IPS DF 4.7 (cell line): ENCODE data around the gene SCUBE1.

ENCODE experiments used
- DNase-seq: peaks from one replicate; pipeline ENCODE4 v3.0.0-alpha.2; 2013; ENCODE audit warnings: low spot score; ENCODE audit errors: extremely low read depth

SCUBE1 gene

GRCh38 chr22:43201486-43202219 is 141.5 kb downstream of the SCUBE1 start:
- DNase-seq = no peak

DNA sequence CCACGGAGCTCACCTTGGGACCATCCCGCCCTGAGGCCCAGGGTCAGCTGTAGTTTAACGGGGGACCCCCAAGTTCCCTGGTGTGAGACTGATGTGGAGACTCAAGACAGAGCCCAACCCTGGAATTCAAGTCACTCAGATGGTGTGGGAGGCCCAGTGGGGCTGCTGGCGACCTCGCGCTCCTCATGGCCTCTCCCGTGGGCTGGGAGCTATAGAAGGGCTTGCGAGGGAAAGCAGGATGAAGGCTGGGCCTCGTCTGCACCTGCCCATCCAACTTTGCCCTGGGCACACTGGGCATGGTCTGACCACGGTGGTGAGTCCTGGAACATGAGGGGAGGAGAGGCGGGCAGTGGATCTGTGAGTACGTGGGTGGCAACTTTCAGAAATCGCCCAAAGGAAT is 142.6 kb downstream of the SCUBE1 start:
- DNase-seq = no peak

DNA sequence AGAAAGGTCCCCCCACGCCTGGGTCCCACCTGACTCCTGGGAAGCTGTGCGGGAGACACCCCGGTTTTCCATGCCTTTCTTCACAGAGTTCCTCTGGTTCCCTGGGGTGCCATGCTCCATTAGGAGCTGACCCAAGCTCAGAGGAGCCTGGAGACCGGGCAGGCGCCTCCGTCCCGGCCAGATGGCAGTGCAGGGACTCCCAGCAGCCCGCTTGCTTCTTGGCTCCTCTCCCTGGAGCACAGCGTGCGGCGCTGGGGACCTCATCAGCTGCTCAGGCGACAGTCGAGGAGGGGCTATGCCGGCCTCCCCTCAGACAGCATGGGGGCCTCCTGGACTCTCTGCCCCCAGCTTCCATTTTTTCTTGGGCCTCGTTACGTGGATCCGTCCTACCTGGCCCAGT is 143.1 kb downstream of the SCUBE1 start:
- DNase-seq = no peak

DNA sequence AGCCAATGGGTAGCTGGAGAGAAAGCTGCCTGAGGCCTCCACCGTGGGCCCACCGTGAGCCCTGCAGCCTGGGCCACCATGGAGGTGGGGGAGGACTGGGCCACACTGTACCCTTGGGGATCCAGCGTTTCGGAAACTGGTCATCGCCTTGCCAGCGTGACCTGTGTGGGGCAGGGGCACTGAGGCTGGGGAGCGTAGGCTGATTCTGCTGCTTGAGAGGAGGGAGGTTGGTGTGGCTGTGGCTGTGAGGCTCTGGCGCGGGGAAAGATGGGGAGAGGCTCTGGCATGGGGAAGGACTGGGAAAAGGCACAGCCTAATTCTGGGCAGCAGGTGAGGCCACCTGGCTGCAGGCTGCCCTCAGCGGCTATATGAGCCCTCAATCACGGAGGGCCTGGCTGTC is 143.6 kb downstream of the SCUBE1 start:
- DNase-seq = no peak

GRCh38 chr22:43198936-43199335 is 144.2 kb downstream of the SCUBE1 start:
- no peak for DNase-seq

GRCh38 chr22:43198126-43198525 is 145.0 kb downstream of the SCUBE1 start:
- DNase-seq = no peak

GRCh38 chr22:43197271-43197941 is 145.8 kb downstream of the SCUBE1 start:
- no peak for DNase-seq

- no peak for DNase-seq
Measured at GRCh38 chr22:43191831-43192230, 151.3 kb downstream of the SCUBE1 start.

DNA sequence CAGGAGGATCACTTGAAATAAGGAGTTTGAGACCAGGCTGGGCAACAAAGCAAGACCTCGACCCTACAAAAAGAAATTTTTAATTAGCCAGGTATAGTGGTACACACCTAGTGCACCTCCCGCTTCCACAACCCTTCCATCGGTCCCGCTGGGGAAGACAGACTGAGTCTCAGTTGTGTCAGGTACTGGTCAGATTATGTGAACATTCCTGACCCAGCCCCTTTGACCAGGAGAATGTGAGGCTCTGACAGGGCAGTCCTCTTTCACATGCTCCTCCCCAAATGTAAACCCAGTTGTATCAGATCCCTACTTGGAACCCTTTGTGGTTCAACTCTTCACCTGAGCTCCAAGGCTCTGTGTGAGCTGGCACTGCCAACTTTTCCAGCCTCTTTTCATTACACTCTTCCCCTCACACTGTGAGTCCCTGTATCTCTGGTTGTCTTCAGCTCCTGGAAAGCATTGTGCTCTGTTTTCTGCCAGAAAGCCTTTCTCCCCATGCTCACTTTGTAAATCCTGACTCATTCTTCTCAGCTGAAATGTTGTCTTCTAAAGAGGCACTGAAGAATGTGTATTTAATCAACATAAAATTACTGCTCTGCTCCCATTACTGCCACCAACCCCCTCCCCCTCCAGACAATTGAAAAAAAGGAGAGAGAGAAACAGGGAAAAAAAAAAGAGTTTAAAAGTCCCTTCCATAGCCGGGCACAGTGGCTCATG is 154.2 kb downstream of the SCUBE1 start:
- no peak for DNase-seq

- peak; percentile 78 for DNase-seq
Measured at GRCh38 chr22:43187171-43188099, 155.7 kb downstream of the SCUBE1 start.

GRCh38 chr22:43186272-43187170 is 156.7 kb downstream of the SCUBE1 start, which contains the start of gene TTLL12:
TTLL12 (minus strand) TSS chr22:43187134; CDS start chr22:43187069, 65 bp downstream.
- no peak for DNase-seq

DNA sequence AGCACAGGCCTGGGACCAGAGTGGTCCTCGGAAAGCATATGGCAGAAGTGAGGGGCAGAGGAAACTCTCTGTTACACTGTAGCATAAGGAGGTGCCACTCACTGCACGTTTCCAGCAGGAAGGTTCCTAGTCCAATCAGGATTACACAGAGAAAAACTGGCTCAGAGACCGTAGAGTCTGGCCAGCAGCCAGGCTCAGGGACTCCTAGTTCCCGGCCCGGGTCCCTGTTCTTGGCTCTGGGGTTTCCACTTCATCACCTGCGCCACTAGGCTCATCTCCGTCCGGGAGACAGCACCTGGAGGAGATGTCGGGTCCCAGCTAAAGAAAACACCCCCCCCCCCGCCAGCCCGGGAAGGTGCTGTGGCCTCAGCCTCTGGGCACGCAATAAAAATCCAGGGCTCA is 157.3 kb downstream of the SCUBE1 start:
- no peak for DNase-seq

DNA sequence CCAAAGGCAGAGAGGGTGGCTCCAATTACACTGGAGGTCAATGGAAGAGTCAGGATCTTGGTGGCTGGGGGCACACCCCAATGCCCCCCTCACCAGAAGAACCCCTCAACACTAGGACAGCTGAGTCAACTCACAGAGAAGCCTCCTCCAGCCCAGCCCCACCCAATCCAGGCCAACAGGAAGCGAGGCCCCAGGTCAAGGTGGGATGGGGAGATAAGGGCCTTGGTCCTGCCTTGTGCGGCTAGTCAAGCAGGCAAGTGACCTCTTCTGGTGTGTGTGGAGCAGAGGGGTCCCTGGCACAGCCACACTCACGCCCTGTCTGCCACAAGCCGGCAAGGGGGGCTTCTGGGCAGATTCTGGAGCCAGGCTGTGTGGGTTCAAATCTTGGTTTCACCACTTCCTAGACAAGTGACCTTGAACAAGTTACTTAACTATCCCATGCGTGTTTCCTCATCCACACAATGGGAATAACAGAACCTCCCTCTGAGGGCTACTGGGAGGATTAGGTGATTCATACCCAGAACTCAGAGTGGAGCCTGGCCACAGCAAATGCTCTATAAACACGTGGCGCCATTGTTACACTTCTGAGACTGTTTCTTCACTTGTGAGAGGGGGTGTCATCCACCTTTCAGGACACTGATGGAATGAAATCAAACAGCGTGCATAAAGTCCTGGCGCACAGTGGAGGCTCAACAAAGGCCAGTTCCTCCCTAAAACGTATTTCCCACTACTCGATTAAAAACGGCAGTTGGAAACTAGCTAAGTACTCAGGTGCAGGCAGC is 159.5 kb downstream of the SCUBE1 start:
- no peak for DNase-seq

DNA sequence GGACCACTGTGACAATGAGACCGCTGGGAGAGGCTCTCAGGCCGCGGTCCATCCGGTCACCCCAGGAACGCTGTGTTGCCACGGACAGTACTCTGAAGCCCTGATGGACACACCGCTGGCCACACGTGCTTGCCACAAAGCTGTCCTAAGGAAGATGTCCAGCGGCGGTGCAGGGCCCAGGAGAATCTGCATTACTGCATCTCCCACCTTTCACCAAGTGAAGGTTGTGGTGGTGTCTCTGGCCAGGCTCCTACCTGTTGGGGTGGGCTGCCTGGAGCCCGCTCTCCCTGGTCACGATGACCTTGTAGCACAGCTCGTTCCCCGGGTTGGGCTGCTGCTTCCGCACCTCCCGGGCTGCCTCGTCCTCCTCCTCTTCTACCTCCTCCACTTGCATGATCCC is 160.4 kb downstream of the SCUBE1 start:
- DNase-seq = no peak

DNA sequence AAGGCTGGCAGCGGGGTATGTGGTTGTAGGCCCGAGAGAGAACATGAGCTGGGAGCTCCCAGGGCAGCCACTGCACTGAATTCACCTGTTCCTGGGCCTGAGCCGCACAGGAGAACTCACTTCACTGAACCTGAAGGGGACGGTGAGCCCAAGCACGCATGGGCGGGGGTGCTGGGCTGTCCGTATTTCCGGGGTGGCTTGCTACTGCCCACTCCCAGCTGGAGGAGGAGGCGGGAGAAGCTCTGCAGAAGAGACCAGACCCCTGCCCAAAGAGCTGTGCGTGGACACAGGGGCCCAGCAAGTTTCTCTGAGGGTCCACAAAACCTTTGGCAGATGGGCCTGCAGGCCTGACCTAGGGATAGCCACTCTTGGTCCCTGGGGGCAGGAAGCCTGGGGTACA is 161.1 kb downstream of the SCUBE1 start:
- DNase-seq = no peak

DNA sequence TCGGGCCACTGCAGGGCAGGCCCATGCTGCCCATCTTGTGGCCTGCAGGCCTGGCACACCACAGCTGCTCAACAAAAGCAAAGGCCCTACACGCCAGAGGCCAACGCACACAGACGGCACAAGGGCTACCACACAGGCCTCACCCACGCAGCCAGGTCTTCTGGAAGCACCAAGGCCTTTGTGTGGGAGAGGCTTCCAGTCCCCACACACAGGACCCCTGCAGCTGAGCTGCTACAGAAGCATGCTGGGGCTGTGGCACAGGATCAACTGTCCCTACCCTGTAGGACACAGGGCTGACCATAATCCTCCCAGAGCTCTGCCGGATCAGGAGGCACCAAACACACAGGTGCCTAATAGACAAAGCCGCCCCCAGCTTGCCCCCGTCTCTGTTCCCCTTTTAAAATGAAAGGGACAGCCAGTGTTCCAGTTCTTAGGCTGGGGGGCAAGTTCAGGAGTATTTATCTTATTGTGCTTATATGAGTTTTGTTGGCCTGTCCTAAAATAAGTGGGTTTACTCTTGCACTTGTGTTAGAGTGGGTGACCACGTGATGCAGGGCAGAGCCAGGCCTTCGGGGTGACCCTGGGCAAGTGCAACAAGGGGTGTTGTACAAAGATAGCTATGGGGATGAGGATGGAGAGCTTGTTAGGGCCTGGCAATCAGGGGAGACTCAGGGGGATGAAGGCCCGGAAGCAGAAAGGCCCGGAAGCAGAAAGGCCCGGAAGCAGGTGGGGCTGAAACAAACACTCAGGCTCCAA is 161.7 kb downstream of the SCUBE1 start:
- DNase-seq = no peak

DNA sequence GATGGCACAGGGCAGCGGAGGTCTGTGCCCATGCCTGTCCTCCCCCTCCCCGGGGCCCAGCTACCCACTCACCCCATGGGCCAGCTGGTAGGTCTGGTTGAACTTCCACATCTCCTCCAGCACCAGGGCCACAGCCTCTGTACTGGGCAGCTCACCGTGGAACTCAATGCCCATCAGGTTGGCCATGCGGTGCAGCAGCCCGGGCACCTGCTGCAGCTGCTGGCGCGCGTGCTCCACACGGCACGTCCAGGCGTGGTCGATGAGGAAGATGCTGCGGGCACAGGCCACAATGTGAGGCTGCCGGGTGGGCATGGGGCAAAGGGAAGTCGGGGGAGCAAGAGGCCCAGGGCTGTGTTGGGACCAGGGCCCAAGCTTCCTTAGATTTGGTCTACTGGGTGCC is 162.5 kb downstream of the SCUBE1 start:
- DNase-seq = no peak

- DNase-seq = no peak
Measured at GRCh38 chr22:43179911-43180195, 163.3 kb downstream of the SCUBE1 start.
